SK-N-SH treated with all-trans-retinoic acid at 6 μM for 48 hours (cell line): Measurements from ENCODE around the gene PTPRD.
A peak's percentile ranks its signal among the peaks of the same experiment; 100 is the strongest.

Experiments used
- ATAC-seq: fragments of 200-7000 bp; cut with Tn5 transposase; 3 replicates; pipeline ENCODE4 v1.9.1; 2020; ENCODE audit warnings: mild to moderate bottlenecking, moderate library complexity
- ARNTL ChIP-seq: fragments of 450-650 bp; formaldehyde crosslinking; IDR thresholded peaks from 2 replicates; pipeline ENCODE4 v1.5.0; 2020; ENCODE audit warnings: low read depth, mild to moderate bottlenecking, moderate library complexity, borderline replicate concordance
- CSDC2 ChIP-seq: fragments of 250-450 bp; sonication (Bioruptor Pico); IDR thresholded peaks from 2 replicates; pipeline ENCODE4 v1.5.0; 2020; ENCODE audit warnings: mild to moderate bottlenecking, moderate library complexity
- ESRRG ChIP-seq: fragments of 250-450 bp; sonication (Bioruptor Pico); IDR thresholded peaks from 2 replicates; pipeline ENCODE4 v1.6.1; 2021; ENCODE audit warnings: mild to moderate bottlenecking
- ISL1 ChIP-seq: fragments of 250-450 bp; sonication (Bioruptor Pico); IDR thresholded peaks from 2 replicates; pipeline ENCODE4 v2.1.2; 2022; ENCODE audit warnings: mild to moderate bottlenecking, moderate library complexity
- OSR1 ChIP-seq: fragments of 250-450 bp; sonication (Bioruptor Pico); IDR thresholded peaks from 2 replicates; pipeline ENCODE4 v1.8.0; 2022; ENCODE audit warnings: moderate library complexity, mild to moderate bottlenecking, inconsistent platforms
- RARB ChIP-seq: fragments of 250-450 bp; sonication (Bioruptor Pico); IDR thresholded peaks from 2 replicates; pipeline ENCODE4 v1.8.0; 2021; ENCODE audit warnings: mild to moderate bottlenecking, moderate library complexity
- SNAI2 ChIP-seq: fragments of 250-450 bp; sonication (Bioruptor Pico); IDR thresholded peaks from 2 replicates; pipeline ENCODE4 v1.5.0; 2020; ENCODE audit warnings: mild to moderate bottlenecking, moderate library complexity
- TCF4 ChIP-seq: fragments of 250-450 bp; sonication (Bioruptor Pico); IDR thresholded peaks from 2 replicates; pipeline ENCODE4 v1.8.0; 2021; ENCODE audit warnings: mild to moderate bottlenecking, moderate library complexity, borderline replicate concordance
- TOX ChIP-seq: fragments of 250-450 bp; sonication (Bioruptor Pico); IDR thresholded peaks from 2 replicates; pipeline ENCODE4 v1.8.0; 2021; ENCODE audit warnings: mild to moderate bottlenecking, moderate library complexity, borderline replicate concordance
- ZC3H10 ChIP-seq: fragments of 250-450 bp; sonication (Bioruptor Pico); IDR thresholded peaks from 2 replicates; pipeline ENCODE4 v1.5.1; 2021; ENCODE audit warnings: mild to moderate bottlenecking, moderate library complexity
- ZFP30 ChIP-seq: fragments of 450-650 bp; formaldehyde crosslinking; IDR thresholded peaks from 2 replicates; pipeline ENCODE4 v1.5.0; 2022; ENCODE audit warnings: mild to moderate bottlenecking, moderate library complexity
- ZNF70 ChIP-seq: fragments of 450-650 bp; formaldehyde crosslinking; IDR thresholded peaks from 2 replicates; pipeline ENCODE4 v1.5.0; 2020; ENCODE audit warnings: mild to moderate bottlenecking, moderate library complexity
- ZNF8 ChIP-seq: fragments of 450-650 bp; formaldehyde crosslinking; IDR thresholded peaks from 2 replicates; pipeline ENCODE4 v1.5.0; 2020; ENCODE audit warnings: mild to moderate bottlenecking, moderate library complexity
- TF ChIP-seq, protein P1 (sequence below): fragments of 250-450 bp; sonication (Bioruptor Pico); IDR thresholded peaks from 2 replicates; pipeline ENCODE4 v1.8.0; 2020; ENCODE audit warnings: mild to moderate bottlenecking, moderate library complexity, borderline replicate concordance
- TF ChIP-seq, protein P2 (sequence below): fragments of 250-450 bp; sonication (Bioruptor Pico); IDR thresholded peaks from 2 replicates; pipeline ENCODE4 v1.5.1; 2020; ENCODE audit warnings: low read depth, mild to moderate bottlenecking, moderate library complexity
- TF ChIP-seq, protein P3 (sequence below): fragments of 250-450 bp; sonication (Bioruptor Pico); IDR thresholded peaks from 2 replicates; pipeline ENCODE4 v1.5.0; 2020; ENCODE audit warnings: mild to moderate bottlenecking, moderate library complexity
- TF ChIP-seq, protein P4 (sequence below): fragments of 250-450 bp; sonication (Bioruptor Pico); IDR thresholded peaks from 2 replicates; pipeline ENCODE4 v1.8.0; 2021; ENCODE audit warnings: low read depth, mild to moderate bottlenecking, moderate library complexity, borderline replicate concordance

Gene PTPRD

DNA sequence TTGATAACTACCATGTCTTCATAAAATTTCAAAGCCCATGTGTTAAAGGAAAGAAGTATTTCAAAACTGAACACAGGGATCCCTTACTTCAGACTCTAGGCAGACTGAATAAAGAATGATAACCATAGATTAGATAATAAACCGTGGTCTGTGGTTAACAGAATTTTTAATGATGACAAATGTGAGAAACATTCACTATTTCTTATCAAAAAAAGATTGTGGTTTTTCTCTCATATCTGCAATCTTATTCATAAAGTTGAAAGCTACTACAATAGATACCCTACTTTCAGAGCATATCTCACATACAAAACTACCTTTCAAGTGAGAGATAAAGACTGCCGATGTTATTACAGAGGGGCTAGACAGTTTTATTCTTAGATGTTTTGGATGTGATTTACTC lies 1996.4 kb downstream of the PTPRD start:
- TF ChIP-seq ISL1 (CRISPR knock-in tag) = peak; percentile 54
- TF ChIP-seq, protein P1, sequence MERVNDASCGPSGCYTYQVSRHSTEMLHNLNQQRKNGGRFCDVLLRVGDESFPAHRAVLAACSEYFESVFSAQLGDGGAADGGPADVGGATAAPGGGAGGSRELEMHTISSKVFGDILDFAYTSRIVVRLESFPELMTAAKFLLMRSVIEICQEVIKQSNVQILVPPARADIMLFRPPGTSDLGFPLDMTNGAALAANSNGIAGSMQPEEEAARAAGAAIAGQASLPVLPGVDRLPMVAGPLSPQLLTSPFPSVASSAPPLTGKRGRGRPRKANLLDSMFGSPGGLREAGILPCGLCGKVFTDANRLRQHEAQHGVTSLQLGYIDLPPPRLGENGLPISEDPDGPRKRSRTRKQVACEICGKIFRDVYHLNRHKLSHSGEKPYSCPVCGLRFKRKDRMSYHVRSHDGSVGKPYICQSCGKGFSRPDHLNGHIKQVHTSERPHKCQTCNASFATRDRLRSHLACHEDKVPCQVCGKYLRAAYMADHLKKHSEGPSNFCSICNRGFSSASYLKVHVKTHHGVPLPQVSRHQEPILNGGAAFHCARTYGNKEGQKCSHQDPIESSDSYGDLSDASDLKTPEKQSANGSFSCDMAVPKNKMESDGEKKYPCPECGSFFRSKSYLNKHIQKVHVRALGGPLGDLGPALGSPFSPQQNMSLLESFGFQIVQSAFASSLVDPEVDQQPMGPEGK (CRISPR knock-in tag) = no peak
- TF ChIP-seq TCF4 (CRISPR knock-in tag) = no peak
- TF ChIP-seq, all 23 proteins: peak for 1
- ATAC-seq = no peak

DNA sequence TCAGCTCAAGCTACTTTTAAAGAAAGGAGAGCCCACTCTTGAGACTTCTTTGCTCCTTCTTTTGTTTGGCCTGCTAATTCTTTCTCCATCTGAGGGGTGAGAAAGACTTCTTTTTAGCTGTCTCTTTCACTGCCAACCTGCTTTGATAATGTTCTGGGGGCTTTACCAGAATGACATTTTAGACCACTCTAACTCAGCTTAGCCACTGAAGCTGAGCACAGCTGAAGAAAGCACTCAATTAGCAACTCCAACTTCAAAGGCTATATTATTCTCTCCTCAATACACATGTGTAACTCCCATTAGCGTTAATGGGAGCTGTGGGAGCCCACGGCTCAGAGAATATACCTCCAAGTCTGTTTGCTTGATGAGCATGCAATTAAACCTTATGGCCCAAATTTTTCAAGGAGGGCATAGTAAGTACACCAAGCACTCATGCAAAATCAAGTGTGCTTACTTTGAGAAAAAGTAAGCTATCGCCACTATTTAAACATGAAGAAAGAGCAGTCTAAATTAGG lies 1997.8 kb downstream of the PTPRD start:
- no peak for TF ChIP-seq TOX (CRISPR knock-in tag)
- TF ChIP-seq ARNTL (CRISPR knock-in tag) = no peak
- ATAC-seq = no peak

DNA sequence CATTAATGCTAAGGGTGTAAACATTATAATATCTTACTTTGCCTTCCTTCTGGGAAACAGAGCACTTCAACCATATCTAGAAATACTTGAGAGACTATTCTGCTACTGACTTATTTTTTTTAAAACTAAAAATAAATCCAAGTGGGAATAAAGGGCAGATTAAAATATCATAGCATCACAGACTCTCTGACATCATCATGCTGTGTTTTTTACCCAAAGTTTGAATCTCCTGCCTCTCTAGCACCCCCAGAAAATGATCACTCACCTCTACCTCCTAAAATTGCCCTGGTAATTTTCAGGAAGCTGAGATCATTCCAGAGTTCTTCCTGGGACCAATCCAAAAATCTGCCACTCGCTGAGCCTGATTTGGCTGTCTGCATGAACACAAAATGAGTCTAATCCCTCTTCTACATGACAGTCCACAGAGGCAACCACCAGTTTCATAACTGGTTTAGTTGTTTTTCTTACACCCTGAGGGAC lies 1999.4 kb downstream of the PTPRD start:
- ATAC-seq = no peak

DNA sequence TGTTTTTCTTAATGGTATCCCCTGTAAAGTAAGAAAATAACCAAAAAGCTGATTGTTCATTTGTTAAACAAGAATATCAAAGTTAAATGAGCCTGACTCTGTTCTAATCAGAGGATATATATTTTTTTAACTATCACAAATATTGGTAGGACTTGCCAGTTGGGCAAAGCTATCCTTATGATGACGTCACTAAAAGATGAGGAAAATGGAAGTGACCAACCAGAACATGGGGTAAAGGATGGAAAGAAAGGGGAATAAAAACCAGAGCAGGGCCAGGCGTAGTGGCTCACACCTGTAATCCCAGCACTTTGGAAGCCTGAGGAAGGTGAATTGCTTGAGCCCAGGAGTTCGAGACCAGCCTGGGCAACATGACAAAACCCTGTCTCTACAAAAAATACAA lies 2001.6 kb downstream of the PTPRD start:
- ATAC-seq = no peak
- TF ChIP-seq, protein P2, sequence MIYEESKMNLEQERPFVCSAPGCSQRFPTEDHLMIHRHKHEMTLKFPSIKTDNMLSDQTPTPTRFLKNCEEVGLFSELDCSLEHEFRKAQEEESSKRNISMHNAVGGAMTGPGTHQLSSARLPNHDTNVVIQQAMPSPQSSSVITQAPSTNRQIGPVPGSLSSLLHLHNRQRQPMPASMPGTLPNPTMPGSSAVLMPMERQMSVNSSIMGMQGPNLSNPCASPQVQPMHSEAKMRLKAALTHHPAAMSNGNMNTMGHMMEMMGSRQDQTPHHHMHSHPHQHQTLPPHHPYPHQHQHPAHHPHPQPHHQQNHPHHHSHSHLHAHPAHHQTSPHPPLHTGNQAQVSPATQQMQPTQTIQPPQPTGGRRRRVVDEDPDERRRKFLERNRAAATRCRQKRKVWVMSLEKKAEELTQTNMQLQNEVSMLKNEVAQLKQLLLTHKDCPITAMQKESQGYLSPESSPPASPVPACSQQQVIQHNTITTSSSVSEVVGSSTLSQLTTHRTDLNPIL = no peak
- TF ChIP-seq ZNF8 (no peak), RARB (CRISPR knock-in tag) (no peak), ARNTL (CRISPR knock-in tag) (no peak), ZC3H10 (CRISPR knock-in tag) (no peak), OSR1 (CRISPR knock-in tag) (no peak)
- TF ChIP-seq, protein P3, sequence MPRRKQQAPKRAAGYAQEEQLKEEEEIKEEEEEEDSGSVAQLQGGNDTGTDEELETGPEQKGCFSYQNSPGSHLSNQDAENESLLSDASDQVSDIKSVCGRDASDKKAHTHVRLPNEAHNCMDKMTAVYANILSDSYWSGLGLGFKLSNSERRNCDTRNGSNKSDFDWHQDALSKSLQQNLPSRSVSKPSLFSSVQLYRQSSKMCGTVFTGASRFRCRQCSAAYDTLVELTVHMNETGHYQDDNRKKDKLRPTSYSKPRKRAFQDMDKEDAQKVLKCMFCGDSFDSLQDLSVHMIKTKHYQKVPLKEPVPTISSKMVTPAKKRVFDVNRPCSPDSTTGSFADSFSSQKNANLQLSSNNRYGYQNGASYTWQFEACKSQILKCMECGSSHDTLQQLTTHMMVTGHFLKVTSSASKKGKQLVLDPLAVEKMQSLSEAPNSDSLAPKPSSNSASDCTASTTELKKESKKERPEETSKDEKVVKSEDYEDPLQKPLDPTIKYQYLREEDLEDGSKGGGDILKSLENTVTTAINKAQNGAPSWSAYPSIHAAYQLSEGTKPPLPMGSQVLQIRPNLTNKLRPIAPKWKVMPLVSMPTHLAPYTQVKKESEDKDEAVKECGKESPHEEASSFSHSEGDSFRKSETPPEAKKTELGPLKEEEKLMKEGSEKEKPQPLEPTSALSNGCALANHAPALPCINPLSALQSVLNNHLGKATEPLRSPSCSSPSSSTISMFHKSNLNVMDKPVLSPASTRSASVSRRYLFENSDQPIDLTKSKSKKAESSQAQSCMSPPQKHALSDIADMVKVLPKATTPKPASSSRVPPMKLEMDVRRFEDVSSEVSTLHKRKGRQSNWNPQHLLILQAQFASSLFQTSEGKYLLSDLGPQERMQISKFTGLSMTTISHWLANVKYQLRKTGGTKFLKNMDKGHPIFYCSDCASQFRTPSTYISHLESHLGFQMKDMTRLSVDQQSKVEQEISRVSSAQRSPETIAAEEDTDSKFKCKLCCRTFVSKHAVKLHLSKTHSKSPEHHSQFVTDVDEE (CRISPR knock-in tag) = no peak

More for the DNA sequence above, 1999.4 kb downstream of the PTPRD start:
- TF ChIP-seq ISL1 (CRISPR knock-in tag) (no peak), ZFP30 (no peak), ZNF70 (no peak), CSDC2 (no peak), OSR1 (CRISPR knock-in tag) (no peak), SNAI2 (CRISPR knock-in tag) (no peak), TCF4 (CRISPR knock-in tag) (no peak), ESRRG (CRISPR knock-in tag) (no peak)
- TF ChIP-seq, protein P1 (CRISPR knock-in tag) = no peak
- TF ChIP-seq, protein P4, sequence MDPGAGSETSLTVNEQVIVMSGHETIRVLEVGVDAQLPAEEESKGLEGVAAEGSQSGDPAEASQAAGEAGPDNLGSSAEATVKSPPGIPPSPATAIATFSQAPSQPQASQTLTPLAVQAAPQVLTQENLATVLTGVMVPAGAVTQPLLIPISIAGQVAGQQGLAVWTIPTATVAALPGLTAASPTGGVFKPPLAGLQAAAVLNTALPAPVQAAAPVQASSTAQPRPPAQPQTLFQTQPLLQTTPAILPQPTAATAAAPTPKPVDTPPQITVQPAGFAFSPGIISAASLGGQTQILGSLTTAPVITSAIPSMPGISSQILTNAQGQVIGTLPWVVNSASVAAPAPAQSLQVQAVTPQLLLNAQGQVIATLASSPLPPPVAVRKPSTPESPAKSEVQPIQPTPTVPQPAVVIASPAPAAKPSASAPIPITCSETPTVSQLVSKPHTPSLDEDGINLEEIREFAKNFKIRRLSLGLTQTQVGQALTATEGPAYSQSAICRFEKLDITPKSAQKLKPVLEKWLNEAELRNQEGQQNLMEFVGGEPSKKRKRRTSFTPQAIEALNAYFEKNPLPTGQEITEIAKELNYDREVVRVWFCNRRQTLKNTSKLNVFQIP (CRISPR knock-in tag) = no peak
- TF ChIP-seq, protein P2 = no peak
- TF ChIP-seq, protein P3 (CRISPR knock-in tag) = no peak
